ENCODE data around the gene SMIM13. TPM values are rescaled to one million over a fixed set of nuclear protein-coding genes. Genes with fewer than 3 reads are reported as not detected.
A peak's percentile ranks its signal among the peaks of the same experiment; 100 is the strongest.
"Not testable (repeated sequence)": the region's sequence is repeated elsewhere in the genome, so short reads cannot be mapped to it uniquely, and the experiment has no call there.

Gene SMIM13
- total RNA-seq, 2 experiments from 2014 or later, result 3.0 to 4.6 TPM

DNA sequence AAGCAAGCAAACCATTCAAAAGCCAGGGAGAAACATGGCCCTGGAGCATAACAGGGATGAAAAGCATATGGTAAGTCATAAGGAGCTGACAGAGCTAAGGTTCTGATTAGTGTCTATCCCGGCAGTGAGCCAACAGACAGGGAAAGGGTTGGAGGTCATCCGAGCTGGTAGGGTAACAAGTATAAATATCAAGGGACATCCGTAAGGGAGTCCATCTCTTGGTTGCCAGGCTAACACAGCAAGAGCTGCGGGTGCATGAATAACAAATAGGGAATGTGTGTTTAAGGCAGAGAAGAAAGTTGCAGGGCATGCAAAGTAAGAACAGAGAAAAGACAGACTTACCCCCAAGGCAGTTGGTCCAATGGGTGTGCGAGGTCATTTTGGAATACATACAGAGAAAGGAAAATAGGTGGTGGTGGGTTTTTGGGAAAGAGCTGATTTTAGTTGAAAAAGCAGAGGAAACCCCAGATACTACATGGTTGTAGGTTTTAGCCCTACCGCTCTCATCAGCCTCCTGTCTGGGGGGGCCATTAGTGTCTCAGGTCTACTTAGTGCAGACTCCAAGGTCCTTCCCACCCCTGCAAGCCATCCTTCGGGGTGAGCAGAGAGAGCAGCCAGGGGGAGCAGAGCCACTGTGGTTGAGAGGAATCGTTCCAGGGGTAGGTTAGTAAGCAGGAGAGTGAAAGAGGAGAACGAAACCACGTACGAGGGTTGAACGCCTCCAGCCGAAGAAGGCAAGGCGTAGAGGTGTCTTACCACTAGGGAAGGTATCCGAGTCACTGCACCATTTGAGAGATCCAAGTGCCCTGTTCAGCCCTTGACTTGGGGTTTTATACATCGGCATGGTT lies 17.5 kb downstream of the SMIM13 start, which contains the start of gene ERVFRD-1:
TSS of gene ERVFRD-1 (minus strand) at position 805 of the 848 bp plus-strand sequence. CDS start 6,415 bp downstream, outside the sequence.
- ChIA-PET POLR2A (interaction anchor here (0.6 kb wide), 1 partner anchor 600 kb away, joined by 3 read pairs; no protein-coding TSS in a partner anchor), CTCF (no interaction called here)
- intact Hi-C loops (cut with DNase I, micrococcal nuclease), result no loop called here
- H3K4me3 ChIP-seq (ENCODE audit: low read length), result peak within 1 kb of the TSS; percentile 14
- no peak within 1 kb of the TSS for H3K27ac Mint-ChIP-seq
- H3K4me3 Mint-ChIP-seq, result peak within 1 kb of the TSS; percentile 74
- H3K4me1 ChIP-seq (ENCODE audit: insufficient read depth, low read length), result peaks cover 16% of the 10 kb centered on the region
- H3K27me3 Mint-ChIP-seq, result no peaks in the 10 kb centered on the region
- TF ChIP-seq, protein P1, sequence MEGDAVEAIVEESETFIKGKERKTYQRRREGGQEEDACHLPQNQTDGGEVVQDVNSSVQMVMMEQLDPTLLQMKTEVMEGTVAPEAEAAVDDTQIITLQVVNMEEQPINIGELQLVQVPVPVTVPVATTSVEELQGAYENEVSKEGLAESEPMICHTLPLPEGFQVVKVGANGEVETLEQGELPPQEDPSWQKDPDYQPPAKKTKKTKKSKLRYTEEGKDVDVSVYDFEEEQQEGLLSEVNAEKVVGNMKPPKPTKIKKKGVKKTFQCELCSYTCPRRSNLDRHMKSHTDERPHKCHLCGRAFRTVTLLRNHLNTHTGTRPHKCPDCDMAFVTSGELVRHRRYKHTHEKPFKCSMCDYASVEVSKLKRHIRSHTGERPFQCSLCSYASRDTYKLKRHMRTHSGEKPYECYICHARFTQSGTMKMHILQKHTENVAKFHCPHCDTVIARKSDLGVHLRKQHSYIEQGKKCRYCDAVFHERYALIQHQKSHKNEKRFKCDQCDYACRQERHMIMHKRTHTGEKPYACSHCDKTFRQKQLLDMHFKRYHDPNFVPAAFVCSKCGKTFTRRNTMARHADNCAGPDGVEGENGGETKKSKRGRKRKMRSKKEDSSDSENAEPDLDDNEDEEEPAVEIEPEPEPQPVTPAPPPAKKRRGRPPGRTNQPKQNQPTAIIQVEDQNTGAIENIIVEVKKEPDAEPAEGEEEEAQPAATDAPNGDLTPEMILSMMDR (IDR thresholded peaks at IDR 0.05), result no peak
- no peaks in the 10 kb centered on the region for H3K9me3 ChIP-seq (ENCODE audit: control insufficient read depth in 1 of 2, insufficient read depth in 1 of 2, low read length in 2 of 2)
- ATAC-seq (ENCODE audit: poor library complexity), result no peak
- no peak within 1 kb of the TSS for H3K27ac ChIP-seq (ENCODE audit: low read depth in 1 of 2, low read length in 2 of 2)
- H3K36me3 ChIP-seq (ENCODE audit: insufficient read depth, low read length), result no peaks in the 10 kb centered on the region
- H3K9me3 Mint-ChIP-seq, result no peaks in the 10 kb centered on the region
- no peak for DNase-seq
- no peaks in the 10 kb centered on the region for H3K36me3 Mint-ChIP-seq (ENCODE audit: low read depth)
- no peaks in the 10 kb centered on the region for H3K27me3 ChIP-seq (ENCODE audit: control insufficient read depth in 1 of 2, insufficient read depth in 2 of 2, low read length in 2 of 2)
- H3K4me1 Mint-ChIP-seq (ENCODE audit: low read depth), result peaks cover 38% of the 10 kb centered on the region

DNA sequence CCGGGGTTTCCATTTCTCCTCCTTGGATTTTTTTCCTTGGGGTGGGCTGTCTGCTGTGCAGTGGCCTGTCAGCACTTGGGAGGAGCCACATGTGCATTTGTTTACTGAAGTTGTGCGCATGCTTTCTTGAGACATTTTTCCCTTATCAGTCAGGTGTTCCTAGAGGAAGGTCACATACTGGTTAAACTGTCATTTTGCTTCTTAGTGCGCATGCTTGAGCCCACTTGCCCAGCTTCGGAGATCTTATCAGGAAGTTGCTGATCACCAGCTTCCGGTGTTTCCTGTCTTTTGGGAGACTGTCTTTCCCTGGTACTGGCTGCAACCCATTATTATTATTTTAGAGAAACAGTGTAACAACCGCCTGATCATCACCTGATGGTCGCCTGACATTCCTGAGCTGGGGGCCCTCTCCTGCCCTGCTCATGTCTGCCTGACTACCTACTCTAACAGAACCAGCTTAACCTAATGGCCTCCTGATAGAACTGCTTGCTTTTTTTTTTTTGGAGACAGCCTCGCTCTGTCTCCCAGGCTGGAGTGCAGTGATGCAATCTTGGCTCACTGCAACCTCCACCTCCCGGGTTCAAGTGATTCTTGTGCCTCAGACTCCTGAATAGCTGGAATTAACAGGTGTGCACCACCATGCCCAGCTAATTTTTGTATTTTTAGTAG lies 18.3 kb downstream of the SMIM13 start:
- Mint-ChIP-seq H3K9me3 (no peaks in the 10 kb centered on the region), H3K36me3 (ENCODE audit: low read depth) (peaks cover 4% of the 10 kb centered on the region), H3K27ac (no peak overlapping the region), H3K4me1 (ENCODE audit: low read depth) (peaks cover 45% of the 10 kb centered on the region), H3K4me3 (peak overlapping the region; percentile 74), H3K27me3 (no peaks in the 10 kb centered on the region)
- no peak overlapping the region for H3K27ac ChIP-seq (ENCODE audit: low read depth in 1 of 2, low read length in 2 of 2)
- H3K9me3 ChIP-seq (ENCODE audit: control insufficient read depth in 1 of 2, insufficient read depth in 1 of 2, low read length in 2 of 2), result no peaks in the 10 kb centered on the region
- TF ChIP-seq, protein P1 (IDR thresholded peaks at IDR 0.05), result no peak
- H3K36me3 ChIP-seq (ENCODE audit: insufficient read depth, low read length), result no peaks in the 10 kb centered on the region
- peak in 3 of 14 experiments; percentile 6 to 30 (median 22) for DNase-seq
- peaks cover 16% of the 10 kb centered on the region for H3K4me1 ChIP-seq (ENCODE audit: insufficient read depth, low read length)
- ChIA-PET CTCF (no interaction called here), POLR2A (interaction anchor here (0.6 kb wide), 1 partner anchor 599 kb away, joined by 3 read pairs; no protein-coding TSS in a partner anchor)
- H3K27me3 ChIP-seq (ENCODE audit: control insufficient read depth in 1 of 2, insufficient read depth in 2 of 2, low read length in 2 of 2), result no peaks in the 10 kb centered on the region
- intact Hi-C loops (cut with DNase I, micrococcal nuclease), result no loop called here
- peak; percentile 26 for ATAC-seq (ENCODE audit: poor library complexity)
- H3K4me3 ChIP-seq (ENCODE audit: low read length), result peak overlapping the region; percentile 14

DNA sequence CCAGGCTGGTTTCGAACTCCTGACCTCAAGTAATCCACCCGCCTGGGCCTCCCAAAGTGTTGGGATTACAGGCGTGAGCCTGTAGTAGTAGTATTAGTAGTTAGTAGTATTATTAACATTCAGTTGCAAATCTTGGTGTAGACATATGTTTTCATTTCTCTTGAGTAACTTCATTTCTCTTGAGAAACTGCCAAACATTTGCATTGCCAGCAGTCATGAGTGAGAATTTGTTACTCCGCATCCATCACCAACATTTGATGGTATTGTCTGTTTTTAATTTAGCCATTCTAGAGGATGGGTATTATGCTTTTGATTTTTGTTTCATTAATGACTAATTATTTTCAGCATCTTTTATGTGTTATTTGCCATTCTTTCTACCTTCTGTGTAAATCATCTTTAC lies 19.4 kb downstream of the SMIM13 start:
- H3K36me3 ChIP-seq (ENCODE audit: insufficient read depth, low read length), result no peaks in the 10 kb centered on the region
- H3K9me3 ChIP-seq (ENCODE audit: control insufficient read depth in 1 of 2, insufficient read depth in 1 of 2, low read length in 2 of 2), result no peaks in the 10 kb centered on the region
- peaks cover 16% of the 10 kb centered on the region for H3K4me1 ChIP-seq (ENCODE audit: insufficient read depth, low read length)
- ChIA-PET CTCF (no interaction called here), POLR2A (no interaction called here)
- Mint-ChIP-seq H3K4me1 (ENCODE audit: low read depth) (peaks cover 35% of the 10 kb centered on the region), H3K36me3 (ENCODE audit: low read depth) (peaks cover 4% of the 10 kb centered on the region), H3K4me3 (no peak overlapping the region), H3K27ac (no peak overlapping the region), H3K9me3 (no peaks in the 10 kb centered on the region), H3K27me3 (no peaks in the 10 kb centered on the region)
- TF ChIP-seq, protein P1 (IDR thresholded peaks at IDR 0.05), result no peak
- no peak overlapping the region for H3K4me3 ChIP-seq (ENCODE audit: low read length)
- intact Hi-C loops (cut with DNase I, micrococcal nuclease), result no loop called here
- ATAC-seq (ENCODE audit: poor library complexity), result no peak
- no peaks in the 10 kb centered on the region for H3K27me3 ChIP-seq (ENCODE audit: control insufficient read depth in 1 of 2, insufficient read depth in 2 of 2, low read length in 2 of 2)
- H3K27ac ChIP-seq (ENCODE audit: low read depth in 1 of 2, low read length in 2 of 2), result no peak overlapping the region
- DNase-seq, result no peak

DNA sequence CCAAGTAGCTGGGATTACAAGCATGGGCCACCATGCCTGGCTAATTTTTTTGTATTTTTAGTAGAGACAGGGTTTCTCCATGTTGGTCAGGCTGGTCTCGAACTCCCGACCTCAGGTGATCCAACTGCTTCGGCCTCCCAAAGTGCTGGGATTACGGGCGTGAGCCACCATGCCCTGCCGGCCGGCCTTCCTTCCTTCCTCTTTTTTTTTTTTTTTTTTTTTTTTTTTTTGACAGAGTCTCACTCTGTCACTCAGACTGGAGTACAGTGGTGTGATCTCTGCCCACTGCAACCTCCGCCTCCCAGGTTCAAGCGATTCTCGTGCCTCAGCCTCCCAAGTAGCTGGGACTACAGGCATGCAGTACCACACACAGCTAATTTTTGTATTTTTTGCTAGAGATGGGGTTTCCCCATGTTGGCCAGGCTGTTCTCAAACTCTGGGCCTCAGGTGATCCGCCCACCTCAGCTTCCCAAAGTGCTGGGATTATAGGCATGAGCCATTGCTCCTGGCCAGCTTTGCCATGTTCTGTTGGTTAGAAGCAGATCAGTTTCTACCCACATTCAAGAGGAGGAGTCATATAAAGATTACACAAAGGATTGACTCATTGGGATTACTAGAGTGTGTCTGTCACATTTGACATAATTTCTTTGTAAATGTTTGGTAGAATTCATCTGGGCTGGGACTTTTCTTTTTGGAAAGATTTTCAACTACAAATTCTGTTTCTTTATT lies 22.3 kb downstream of the SMIM13 start:
- intact Hi-C loops (cut with DNase I, micrococcal nuclease); CTCF ChIA-PET; H3K9me3 ChIP-seq (ENCODE audit: control insufficient read depth in 1 of 2, insufficient read depth in 1 of 2, low read length in 2 of 2); H3K36me3 ChIP-seq (ENCODE audit: insufficient read depth, low read length); DNase-seq; H3K4me3 Mint-ChIP-seq; H3K27ac Mint-ChIP-seq; H3K27me3 Mint-ChIP-seq; ATAC-seq (ENCODE audit: poor library complexity); H3K36me3 Mint-ChIP-seq (ENCODE audit: low read depth); H3K27me3 ChIP-seq (ENCODE audit: control insufficient read depth in 1 of 2, insufficient read depth in 2 of 2, low read length in 2 of 2); H3K27ac ChIP-seq (ENCODE audit: low read depth in 1 of 2, low read length in 2 of 2); H3K4me3 ChIP-seq (ENCODE audit: low read length); POLR2A ChIA-PET; H3K9me3 Mint-ChIP-seq: not testable (repeated sequence)
- H3K4me1 ChIP-seq (ENCODE audit: insufficient read depth, low read length), result peaks cover 13% of the 10 kb centered on the region
- peaks cover 38% of the 10 kb centered on the region for H3K4me1 Mint-ChIP-seq (ENCODE audit: low read depth)
